HepG2 (cell line): Measurements from ENCODE around the gene KRT2.

Experiments used
- MEF2D ChIP-seq: sonication (generic); formaldehyde crosslinking; IDR thresholded peaks from 2 replicates; pipeline ENCODE4 v1.5.1; 2020; ENCODE audit warnings: mild to moderate bottlenecking, missing genetic modification reagents
- RCOR2 ChIP-seq: IDR thresholded peaks from 2 replicates; pipeline ENCODE4 v1.6.1; 2016; ENCODE audit warnings: missing biosample characterization, missing genetic modification reagents
- SRY ChIP-seq: sonication (generic); formaldehyde crosslinking; IDR thresholded peaks from 2 replicates; pipeline ENCODE4 v1.8.0; 2022; ENCODE audit warnings: mild to moderate bottlenecking, missing genetic modification reagents
- STAG1 ChIP-seq: sonication (generic); formaldehyde crosslinking; IDR thresholded peaks from 2 replicates; pipeline ENCODE4 v1.4.0; 2020; ENCODE audit warnings: missing genetic modification reagents
- TF ChIP-seq, protein P1 (sequence below): sonication (generic); formaldehyde crosslinking; IDR thresholded peaks from 2 replicates; pipeline ENCODE4 v1.5.0; 2020; ENCODE audit warnings: mild to moderate bottlenecking, missing genetic modification reagents, moderate library complexity
- TF ChIP-seq, protein P2 (sequence below): IDR thresholded peaks from 2 replicates; pipeline ENCODE4 v1.6.1; 2012; ENCODE audit warnings: inconsistent platforms

DNA sequence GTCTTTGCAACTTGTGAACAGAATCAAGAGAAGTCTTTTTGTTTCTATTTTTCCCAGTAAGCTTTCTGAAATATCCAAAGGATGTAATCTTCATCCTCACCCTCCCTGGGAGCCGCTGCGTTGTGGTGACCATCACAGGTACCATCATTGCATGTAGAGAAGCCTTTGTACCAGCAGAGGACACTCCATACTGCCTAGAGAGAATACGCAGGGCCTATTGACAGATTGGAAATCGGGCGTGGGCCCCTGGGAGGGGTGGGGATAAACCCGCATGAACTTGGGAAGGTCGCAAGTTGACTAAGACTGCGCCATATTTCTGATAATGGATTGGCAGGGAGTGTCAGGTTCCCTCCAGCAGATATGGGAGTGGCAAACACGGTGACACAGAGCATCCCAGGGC lies 15.5 kb upstream of the KRT2 start:
- TF ChIP-seq, protein P1, sequence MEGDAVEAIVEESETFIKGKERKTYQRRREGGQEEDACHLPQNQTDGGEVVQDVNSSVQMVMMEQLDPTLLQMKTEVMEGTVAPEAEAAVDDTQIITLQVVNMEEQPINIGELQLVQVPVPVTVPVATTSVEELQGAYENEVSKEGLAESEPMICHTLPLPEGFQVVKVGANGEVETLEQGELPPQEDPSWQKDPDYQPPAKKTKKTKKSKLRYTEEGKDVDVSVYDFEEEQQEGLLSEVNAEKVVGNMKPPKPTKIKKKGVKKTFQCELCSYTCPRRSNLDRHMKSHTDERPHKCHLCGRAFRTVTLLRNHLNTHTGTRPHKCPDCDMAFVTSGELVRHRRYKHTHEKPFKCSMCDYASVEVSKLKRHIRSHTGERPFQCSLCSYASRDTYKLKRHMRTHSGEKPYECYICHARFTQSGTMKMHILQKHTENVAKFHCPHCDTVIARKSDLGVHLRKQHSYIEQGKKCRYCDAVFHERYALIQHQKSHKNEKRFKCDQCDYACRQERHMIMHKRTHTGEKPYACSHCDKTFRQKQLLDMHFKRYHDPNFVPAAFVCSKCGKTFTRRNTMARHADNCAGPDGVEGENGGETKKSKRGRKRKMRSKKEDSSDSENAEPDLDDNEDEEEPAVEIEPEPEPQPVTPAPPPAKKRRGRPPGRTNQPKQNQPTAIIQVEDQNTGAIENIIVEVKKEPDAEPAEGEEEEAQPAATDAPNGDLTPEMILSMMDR (CRISPR knock-in tag): 0 out of 2 replicates have a peak, but pooled peaks have one; percentile 3
- TF ChIP-seq SRY (CRISPR knock-in tag) (no peak), MEF2D (CRISPR knock-in tag) (no peak), RCOR2 (CRISPR knock-in tag) (no peak), STAG1 (no peak)
- TF ChIP-seq, protein P2, sequence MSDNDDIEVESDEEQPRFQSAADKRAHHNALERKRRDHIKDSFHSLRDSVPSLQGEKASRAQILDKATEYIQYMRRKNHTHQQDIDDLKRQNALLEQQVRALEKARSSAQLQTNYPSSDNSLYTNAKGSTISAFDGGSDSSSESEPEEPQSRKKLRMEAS: no peak
